NAMALWA (cell line): Measurements from ENCODE around the gene JAK2.
"Not testable (repeated sequence)": the region's sequence is repeated elsewhere in the genome, so short reads cannot be mapped to it uniquely, and the experiment has no call there.

Source experiments
- DNase-seq: peaks from one replicate; pipeline ENCODE4 v3.0.0-alpha.2; 2015; ENCODE audit warnings: low spot score

The JAK2 gene

GRCh38 chr9:5041390-5042115, 56.5 kb downstream of the JAK2 start:
- no peak for DNase-seq

DNA sequence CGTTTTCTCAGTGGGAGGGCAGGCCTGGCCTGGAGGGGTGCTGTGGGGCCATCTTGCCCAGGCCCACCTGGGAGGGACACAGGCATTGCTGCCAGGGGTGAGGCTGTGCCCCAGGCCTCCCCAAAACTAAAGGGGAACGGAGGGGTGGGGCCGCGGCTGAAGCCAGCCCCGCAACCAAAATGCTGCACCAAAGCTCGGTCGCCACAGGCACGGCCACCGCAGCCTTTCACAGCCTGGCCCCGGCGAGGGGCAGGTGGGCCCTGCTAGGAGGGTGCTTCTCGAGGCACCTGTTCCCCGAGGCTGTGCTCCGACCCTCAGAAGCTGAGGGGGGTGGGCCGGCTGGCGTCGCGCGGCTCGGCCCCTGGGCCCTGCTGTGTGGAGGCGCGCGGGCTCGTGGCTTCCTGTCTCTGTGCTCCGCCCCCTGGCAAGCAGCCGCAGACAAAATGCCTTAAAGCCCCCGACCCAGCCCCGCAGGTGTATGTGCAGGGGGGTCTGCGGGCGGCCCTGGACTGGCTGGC, 57.6 kb downstream of the JAK2 start:
- DNase-seq, result no peak

- no peak for DNase-seq
These were observed 58.3 kb downstream of the JAK2 start for GRCh38 chr9:5043381-5043780.

DNA sequence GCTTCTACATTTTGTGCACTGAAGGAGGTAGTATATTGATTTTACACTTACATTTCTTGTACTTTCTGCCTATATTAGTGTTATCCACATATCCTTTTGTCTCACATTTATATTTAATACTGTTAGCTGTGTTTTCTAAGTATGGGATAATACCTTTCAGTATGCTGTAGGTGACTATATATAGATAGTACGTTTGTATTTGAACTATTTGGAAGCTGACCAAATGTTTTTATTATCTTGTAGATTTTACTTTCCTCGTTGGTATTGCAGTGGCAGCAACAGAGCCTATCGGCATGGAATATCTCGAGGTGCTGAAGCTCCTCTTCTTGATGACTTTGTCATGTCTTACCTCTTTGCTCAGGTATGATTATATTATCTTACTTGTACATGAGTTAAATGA, 59.1 kb downstream of the JAK2 start:
- no peak for DNase-seq

GRCh38 chr9:5052838-5053237, 67.8 kb downstream of the JAK2 start:
- DNase-seq, result no peak

- DNase-seq, result no peak
These were observed 77.6 kb downstream of the JAK2 start for GRCh38 chr9:5062631-5063030.

DNA sequence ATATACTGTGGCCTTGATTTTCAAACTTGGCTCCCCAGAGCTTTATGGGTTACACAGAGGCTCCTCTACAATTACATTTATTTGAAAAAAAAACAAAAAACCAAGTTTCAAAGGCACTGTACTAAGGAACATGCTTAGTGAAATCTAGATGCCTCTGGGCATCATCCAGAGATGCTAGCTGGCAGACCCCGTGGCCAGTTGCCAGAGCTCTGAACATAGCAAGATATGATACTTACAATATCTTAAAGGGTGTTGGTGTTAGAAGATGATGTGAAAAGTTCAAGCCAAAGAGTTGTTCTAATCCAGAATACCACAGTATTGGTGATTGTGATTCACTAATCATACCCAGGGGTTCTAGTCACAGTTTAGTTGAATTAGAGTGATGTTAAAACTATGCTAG, 87.8 kb downstream of the JAK2 start:
- no peak for DNase-seq

DNA sequence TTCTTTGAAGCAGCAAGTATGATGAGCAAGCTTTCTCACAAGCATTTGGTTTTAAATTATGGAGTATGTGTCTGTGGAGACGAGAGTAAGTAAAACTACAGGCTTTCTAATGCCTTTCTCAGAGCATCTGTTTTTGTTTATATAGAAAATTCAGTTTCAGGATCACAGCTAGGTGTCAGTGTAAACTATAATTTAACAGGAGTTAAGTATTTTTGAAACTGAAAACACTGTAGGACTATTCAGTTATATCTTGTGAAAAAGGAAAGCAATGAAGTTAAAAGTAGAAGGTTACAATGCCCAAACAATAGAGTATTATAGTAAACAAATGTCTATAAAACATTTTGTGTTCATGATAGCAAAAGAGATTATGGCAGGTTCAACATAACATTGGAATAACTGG, 88.6 kb downstream of the JAK2 start:
- DNase-seq, result peak; percentile 15

GRCh38 chr9:5085993-5086392, 100.9 kb downstream of the JAK2 start:
- DNase-seq, result no peak

GRCh38 chr9:5089737-5090136, 104.7 kb downstream of the JAK2 start:
- DNase-seq, result no peak

DNA sequence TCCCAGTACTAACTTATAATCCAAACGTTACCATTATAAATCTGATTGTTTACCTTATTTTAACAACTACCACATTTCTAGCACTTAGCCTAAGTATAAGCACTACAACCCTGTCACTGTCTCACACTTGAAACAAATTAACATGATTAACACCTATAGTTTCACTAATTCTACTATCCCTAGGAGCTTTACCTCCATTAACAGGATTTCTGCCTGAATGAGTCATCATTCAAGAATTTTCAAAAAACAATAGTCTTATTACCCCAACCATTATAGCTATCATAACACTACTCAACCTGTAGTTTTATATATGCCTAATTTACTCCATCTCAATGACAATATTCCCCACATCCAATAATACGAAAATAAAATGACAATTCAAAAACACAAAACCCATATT, 110.7 kb downstream of the JAK2 start:
- no peak for DNase-seq

DNA sequence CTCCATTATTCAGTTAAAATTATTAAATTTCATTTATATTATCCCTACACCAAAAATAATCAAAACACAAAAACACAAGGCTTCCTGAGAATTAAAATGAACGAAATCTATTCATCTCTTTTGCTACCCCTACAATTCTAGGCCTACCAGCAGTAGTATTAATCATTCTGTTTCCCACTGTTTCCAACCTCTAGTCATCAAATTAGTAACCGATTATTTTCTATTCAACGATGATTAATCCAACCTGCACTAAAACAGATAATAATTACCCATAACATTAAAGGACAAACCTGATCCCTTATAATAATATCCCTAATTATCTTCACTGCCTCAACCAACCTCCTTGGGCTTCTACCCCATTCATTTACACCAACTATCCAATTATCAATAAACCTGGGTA, 114.4 kb downstream of the JAK2 start:
- no peak for DNase-seq

DNA sequence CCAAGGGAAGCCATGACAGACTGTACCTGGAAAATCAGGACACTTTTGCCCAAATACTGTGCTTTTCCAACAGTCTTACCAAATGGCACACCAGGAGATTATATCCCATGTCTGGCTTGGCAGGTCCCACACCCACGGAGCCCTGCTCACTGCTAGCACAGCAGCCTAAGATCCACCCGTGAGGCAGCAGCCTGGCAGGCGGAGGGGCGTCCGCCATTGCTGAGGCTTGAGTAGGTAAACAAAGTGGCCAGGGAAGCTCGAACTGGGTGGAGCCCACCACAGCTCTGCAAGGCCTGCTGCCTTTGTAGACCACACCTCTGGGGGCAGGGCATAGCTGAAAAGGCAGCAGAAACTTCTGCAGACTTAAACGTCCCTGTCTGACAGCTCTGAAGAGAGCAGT, 116.1 kb downstream of the JAK2 start:
- DNase-seq, result not testable (repeated sequence)

GRCh38 chr9:5106517-5106916, 121.4 kb downstream of the JAK2 start:
- DNase-seq, result not testable (repeated sequence)

DNA sequence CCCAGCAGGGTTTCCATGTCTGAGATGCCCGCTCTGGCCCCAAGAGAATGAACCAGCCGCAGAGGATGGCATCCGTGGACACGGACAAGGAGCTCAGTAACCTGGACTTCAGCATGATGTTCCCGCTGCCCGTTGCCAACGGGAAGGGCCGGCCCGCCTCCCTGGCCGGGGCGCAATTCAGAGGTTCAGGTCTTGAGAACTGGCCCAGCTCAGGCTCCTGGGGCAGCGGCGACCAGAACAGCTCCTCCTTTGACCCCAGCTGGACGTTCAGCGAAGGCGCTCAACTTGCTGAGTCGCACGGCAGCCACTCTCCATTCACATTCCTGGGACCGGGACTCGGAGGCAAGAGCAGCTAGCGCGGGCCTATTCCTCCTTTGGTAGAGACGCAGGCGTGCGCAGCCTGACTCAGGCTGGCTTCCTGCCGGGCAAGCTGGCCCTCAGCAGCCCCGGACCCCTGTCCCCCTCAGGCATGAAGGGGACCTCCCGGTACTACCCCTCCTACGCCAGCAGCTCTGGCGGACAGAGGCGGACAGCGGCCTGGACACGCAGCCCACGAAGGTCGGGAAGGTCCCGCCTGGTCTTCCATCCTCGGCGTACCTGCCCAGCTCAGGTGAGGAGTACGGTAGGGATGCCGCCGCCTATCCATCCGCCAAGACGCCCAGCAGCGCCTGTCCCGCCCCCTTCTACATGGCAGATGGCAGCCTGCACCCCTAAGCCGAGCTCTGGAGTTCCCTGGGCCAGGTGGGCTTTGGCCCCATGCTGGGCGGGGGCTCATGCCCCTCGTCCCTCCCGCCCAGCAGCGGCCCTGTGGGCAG, 126.0 kb downstream of the JAK2 start:
- no peak for DNase-seq

- no peak for DNase-seq
These were observed 126.6 kb downstream of the JAK2 start for GRCh38 chr9:5111696-5112095.

DNA sequence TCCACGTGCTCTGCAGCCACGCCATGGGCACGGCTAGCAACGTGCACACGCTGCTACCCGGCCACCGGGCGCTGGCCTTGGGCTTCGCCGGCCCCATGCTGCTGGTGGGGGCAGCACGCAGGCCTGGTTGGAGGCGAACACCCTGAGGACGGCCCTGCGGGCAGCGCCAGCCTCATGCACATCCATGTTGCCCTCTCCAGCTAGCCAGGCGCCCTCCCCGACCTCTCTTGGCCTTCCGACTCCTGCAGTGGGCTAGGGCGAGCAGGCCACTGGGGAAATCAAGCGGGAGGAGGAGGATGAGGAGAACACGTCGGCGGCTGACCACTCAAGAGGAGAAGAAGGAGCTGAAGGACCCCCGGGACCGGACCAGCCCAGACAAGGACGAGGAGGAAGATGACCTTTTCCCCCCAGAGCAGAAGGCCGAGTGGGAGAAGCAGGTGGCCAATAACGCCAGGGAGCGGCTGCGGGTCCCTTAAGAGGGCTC, 127.1 kb downstream of the JAK2 start:
- DNase-seq, result no peak

DNA sequence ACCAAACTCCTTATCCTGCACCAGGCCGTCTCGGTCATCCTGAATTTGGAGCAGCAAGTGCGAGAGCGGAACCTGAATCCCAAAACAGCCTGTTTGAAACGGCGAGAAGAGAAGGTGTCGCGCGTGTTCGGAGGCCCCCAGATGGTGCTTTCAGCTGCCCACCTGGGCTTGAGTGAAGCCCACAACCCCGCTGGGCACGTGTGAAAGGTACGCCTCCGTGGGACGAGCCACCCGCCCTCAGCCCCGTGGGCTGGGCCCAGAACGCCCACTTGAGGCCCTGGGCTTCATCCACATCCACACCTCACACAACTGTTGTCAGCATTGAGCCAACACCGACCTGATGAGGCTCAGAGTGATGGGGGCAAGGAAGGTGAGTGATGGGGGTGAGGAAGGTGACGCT, 127.6 kb downstream of the JAK2 start:
- no peak for DNase-seq

GRCh38 chr9:5113523-5113922, 128.5 kb downstream of the JAK2 start:
- DNase-seq, result no peak

- no peak for DNase-seq
These were observed 129.1 kb downstream of the JAK2 start for GRCh38 chr9:5113994-5114748.

DNA sequence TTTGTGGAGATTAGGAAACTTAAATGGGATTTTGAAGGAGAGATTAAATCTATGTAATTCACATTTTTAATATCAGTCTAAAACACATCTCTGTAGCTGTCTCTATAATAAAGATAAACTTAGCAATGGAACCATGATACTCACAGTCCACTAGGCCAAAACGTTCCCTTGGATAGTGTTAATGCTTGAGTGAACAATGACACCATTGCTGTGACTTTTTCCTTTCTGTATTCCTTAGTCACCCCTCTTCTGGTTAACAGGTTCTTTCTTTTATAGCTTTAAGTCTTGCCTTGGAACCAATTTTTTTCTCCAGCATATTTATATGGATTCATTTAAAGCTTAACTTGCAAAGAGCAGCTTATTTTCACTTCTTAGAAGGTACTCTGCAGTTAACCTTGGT, 137.0 kb downstream of the JAK2 start:
- no peak for DNase-seq

DNA sequence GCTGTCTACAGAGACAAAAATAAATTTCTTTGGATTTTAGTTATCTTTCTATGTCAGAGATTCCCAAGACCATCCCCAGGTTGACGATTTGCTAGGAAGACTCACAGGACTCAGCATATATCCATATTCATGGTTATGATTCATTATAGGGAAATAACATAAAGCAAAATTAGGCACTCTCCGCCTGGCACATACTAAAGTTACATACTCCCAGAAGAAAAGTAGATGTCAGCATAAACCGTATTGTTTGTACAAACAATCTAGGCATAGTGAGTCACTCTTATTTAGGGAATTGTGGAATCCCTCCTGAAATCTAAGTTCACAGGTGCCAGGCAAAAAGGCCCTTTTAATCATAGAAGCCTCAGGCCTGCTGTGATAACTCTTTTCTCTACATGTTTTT, 137.4 kb downstream of the JAK2 start:
- no peak for DNase-seq

- no peak for DNase-seq
These were observed 155.1 kb downstream of the JAK2 start for GRCh38 chr9:5140151-5140550.
